ENCODE data around the gene ZDHHC7.
A peak's percentile ranks its signal among the peaks of the same experiment; 100 is the strongest.

The ZDHHC7 gene

DNA sequence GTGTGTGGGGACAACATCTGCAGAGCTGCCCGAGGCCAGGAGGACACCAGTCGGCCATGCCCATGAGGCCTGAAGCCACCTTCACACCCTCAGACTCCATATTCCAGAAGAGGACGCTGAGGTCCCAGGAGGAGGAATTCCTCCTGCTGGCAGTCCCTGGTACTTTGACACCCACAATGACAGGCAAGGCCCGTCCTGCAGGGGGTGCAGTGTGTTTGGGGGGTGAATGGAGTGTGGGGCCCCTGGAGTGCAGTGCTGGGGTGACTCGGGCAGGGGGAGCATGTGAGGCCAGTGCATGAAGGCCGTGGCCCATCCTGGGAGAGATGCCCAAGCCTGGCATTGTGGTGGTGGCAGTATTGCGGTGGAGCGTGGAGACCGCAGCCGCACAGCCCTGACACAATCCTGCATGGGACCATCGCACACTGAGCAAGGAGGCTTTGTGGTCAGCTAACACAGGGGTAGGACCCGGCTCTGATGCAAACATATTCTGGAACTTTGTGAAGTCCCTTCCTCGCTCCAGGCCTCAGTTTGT, 52.2 kb downstream of the ZDHHC7 start:
- TF ChIP-seq, protein P1, sequence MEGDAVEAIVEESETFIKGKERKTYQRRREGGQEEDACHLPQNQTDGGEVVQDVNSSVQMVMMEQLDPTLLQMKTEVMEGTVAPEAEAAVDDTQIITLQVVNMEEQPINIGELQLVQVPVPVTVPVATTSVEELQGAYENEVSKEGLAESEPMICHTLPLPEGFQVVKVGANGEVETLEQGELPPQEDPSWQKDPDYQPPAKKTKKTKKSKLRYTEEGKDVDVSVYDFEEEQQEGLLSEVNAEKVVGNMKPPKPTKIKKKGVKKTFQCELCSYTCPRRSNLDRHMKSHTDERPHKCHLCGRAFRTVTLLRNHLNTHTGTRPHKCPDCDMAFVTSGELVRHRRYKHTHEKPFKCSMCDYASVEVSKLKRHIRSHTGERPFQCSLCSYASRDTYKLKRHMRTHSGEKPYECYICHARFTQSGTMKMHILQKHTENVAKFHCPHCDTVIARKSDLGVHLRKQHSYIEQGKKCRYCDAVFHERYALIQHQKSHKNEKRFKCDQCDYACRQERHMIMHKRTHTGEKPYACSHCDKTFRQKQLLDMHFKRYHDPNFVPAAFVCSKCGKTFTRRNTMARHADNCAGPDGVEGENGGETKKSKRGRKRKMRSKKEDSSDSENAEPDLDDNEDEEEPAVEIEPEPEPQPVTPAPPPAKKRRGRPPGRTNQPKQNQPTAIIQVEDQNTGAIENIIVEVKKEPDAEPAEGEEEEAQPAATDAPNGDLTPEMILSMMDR (IDR thresholded peaks at IDR 0.05) = no peak

DNA sequence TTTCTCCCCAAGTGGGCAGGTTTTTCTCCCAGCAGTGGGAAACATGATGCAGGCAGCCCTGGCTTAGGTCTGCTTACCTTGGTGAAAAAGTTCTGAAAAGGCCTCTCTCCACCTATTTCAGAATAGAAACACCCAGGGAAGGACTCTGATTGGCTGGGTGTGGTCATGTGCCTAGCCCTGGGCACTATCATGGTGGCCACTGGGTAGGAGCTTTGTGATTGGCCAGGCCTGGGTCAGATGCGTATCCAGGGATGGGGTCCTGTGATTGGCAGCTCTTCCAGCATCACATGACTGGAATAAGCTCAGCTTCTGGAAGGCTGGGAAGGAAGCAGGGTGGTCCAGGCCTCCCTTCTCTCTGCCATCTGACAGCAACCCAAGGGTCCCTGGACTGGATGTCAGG, 53.5 kb downstream of the ZDHHC7 start:
- TF ChIP-seq, protein P1 (IDR thresholded peaks at IDR 0.05) = no peak

DNA sequence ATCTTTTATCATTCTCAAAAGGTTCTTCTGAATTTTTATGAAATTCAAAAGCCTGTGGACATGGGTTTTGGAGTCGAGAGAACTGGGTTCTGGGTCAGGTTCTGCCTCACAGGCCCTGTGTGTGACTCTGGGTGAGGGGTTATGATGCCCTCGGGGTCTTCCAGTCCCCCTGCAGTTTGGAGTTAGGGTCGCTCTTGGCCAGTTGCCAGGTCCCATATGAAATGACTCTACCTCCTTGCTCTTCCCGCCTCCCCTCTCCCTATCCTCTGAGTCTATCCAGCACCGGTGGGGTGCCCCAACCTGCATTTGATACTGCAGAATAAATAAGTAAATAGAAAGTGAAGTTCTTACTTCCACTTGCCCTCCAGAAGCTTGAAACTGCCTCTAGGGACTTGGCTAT, 54.1 kb downstream of the ZDHHC7 start:
- TF ChIP-seq, protein P1 (IDR thresholded peaks at IDR 0.05) = no peak

GRCh38 chr16:84955427-84955826, 55.9 kb downstream of the ZDHHC7 start:
- TF ChIP-seq, protein P1 (IDR thresholded peaks at IDR 0.05) = no peak

- TF ChIP-seq, protein P1 (IDR thresholded peaks at IDR 0.05) = no peak
These were observed 58.1 kb downstream of the ZDHHC7 start for GRCh38 chr16:84953190-84953746.

DNA sequence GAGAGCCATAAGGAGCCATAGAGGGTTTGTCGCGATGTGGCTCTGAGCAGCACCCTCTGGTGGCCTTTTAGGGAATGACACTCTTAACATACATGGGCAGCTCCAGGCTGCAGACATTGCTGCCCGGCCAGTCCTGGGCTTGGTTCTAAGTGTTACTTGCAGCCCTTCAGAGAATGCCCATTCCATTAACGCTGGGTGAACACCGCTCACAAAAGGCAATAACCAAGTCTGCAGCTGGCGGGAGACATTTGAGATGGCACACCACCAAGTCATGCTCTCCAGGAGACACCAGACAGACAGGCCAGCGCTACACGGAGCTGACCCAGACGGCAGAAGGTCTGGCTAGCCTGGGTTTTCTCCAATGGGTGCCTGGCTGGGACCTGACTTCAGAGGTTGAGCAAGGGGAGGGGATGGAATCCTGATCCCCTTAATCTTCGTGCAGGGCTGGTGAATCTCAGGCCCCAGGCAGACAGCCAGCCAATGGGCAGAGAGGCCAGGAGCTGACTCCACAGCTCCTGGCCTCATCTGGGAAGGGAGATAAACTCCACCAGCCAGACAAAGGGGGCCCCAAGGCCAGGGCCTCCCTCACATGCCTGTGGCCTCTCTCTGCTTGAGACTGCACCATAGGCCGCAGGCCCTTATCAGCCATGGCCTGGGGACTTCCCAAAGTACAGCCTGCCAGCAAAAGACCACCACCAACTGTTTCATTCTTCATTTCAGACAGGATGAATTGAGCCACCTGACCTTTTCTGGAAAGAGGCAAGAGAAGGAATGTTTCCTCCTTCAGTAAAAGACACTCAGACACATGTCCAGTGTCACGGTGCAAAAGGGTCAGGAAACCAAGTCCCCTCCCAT, 58.8 kb downstream of the ZDHHC7 start:
- TF ChIP-seq, protein P1 (IDR thresholded peaks at IDR 0.05) = peak; percentile 85

DNA sequence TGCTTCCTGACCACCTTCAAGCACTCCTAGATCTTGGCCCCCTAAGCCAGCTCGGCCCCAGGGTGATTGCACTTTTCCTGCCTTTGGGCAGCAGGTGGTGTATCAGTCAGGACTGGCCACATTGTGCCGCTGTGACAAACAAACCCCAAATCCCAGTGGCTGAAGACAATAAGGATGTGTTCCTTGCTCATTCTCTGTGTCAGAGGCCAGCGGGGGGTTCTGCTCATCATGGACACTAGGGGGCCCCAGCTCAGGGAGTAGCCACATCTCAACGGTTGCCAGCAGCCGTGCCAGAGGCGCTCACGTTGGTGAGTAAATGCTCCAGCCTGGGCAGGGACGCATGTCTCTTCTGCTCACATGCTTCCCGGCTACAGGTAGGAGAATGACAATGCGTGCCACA, 60.4 kb downstream of the ZDHHC7 start:
- TF ChIP-seq, protein P1 (IDR thresholded peaks at IDR 0.05) = peak; percentile 23; the same call in 1 of the 2 replicates
